ENCODE measurements around the gene CHRNA4. TPM values are rescaled to one million over a fixed set of nuclear protein-coding genes. Genes with fewer than 3 reads are reported as not detected.

Gene CHRNA4
- total RNA-seq, 1 experiment from 2014 or later = 2.4 TPM

- Histone ChIP-seq H3K27me3 (ENCODE audit: control insufficient read depth, insufficient read depth, low read length) (no peaks in the 10 kb centered on the region), H3K27ac (ENCODE audit: low read length) (no peak overlapping the region), H3K36me3 (ENCODE audit: control insufficient read depth, insufficient read depth, low read length) (no peaks in the 10 kb centered on the region), H3K4me3 (ENCODE audit: low read depth in 2 of 2, low read length in 2 of 2) (no peak overlapping the region), H3K9me3 (ENCODE audit: control insufficient read depth, insufficient read depth, low read depth, low read length) (no peaks in the 10 kb centered on the region), H3K4me1 (ENCODE audit: control insufficient read depth, insufficient read depth, low read length) (no peaks in the 10 kb centered on the region)
- in situ Hi-C loops (cut with HindIII; ENCODE audit: low pct_unique_long_range_greater_than_20kb, low sequenced_read_pairs) (no loop called here), intact Hi-C loops (cut with micrococcal nuclease; ENCODE audit: unreplicated experiment) (no loop called here)
- TF ChIP-seq CTCF (IDR thresholded peaks at IDR 0.05) (no peak), SIN3A (IDR thresholded peaks at IDR 0.05; ENCODE audit: borderline replicate concordance, insufficient read depth, low read depth, low read length) (no peak), REST (IDR thresholded peaks at IDR 0.05; ENCODE audit: insufficient read depth in 1 of 2, low read depth in 2 of 2, low read length in 1 of 2) (no peak), TCF7L2 (IDR thresholded peaks at IDR 0.05; ENCODE audit: low read depth, low read length) (no peak)
- ChIA-PET CTCF (no interaction called here), POLR2A (no interaction called here)
- DNase-seq (ENCODE audit: low read depth, low spot score) = no peak
- no TSS peak for BruUV-seq (replicated peaks)
- no peak for ATAC-seq
Measured at GRCh38 chr20:63331741-63332400, 29.3 kb downstream of the CHRNA4 start.

GRCh38 chr20:63330940-63331339 is 30.2 kb downstream of the CHRNA4 start:
- intact Hi-C loops (cut with micrococcal nuclease; ENCODE audit: unreplicated experiment) = no loop called here
- ATAC-seq (no peak), DNase-seq (ENCODE audit: low read depth, low spot score) (no peak)
- POLR2A ChIA-PET = no interaction called here
- in situ Hi-C loops (cut with HindIII; ENCODE audit: low pct_unique_long_range_greater_than_20kb, low sequenced_read_pairs) = no loop called here
- no peak overlapping the region for H3K4me3 ChIP-seq (ENCODE audit: low read depth in 2 of 2, low read length in 2 of 2)
- TF ChIP-seq SIN3A (IDR thresholded peaks at IDR 0.05; ENCODE audit: borderline replicate concordance, insufficient read depth, low read depth, low read length) (no peak), CTCF (IDR thresholded peaks at IDR 0.05) (no peak), POLR2AphosphoS5 (IDR thresholded peaks at IDR 0.05; ENCODE audit: low read depth, low read length) (no peak), TCF7L2 (IDR thresholded peaks at IDR 0.05; ENCODE audit: low read depth, low read length) (no peak), REST (IDR thresholded peaks at IDR 0.05; ENCODE audit: insufficient read depth in 1 of 2, low read depth in 2 of 2, low read length in 1 of 2) (no peak)
- no peaks in the 10 kb centered on the region for H3K4me1 ChIP-seq (ENCODE audit: control insufficient read depth, insufficient read depth, low read length)
- no TSS peak for BruUV-seq (replicated peaks)
- no peak overlapping the region for H3K27ac ChIP-seq (ENCODE audit: low read length)
- no peaks in the 10 kb centered on the region for H3K36me3 ChIP-seq (ENCODE audit: control insufficient read depth, insufficient read depth, low read length)
- CTCF ChIA-PET = interaction anchor here (0.7 kb wide), 1 partner anchor 13 kb away, joined by 4 read pairs; no protein-coding TSS in a partner anchor
- H3K27me3 ChIP-seq (ENCODE audit: control insufficient read depth, insufficient read depth, low read length) = no peaks in the 10 kb centered on the region
- H3K9me3 ChIP-seq (ENCODE audit: control insufficient read depth, insufficient read depth, low read depth, low read length) = no peaks in the 10 kb centered on the region
